DND-41 (cell line): ENCODE data around the gene NRG3.

Source experiments
- ATAC-seq: fragments of 200-7000 bp; cut with Tn5 transposase; 3 replicates; pipeline ENCODE4 v1.9.1; 2021; ENCODE audit warnings: low read depth; ENCODE audit not compliant: insufficient read depth
- DNase-seq: peaks from one replicate; pipeline ENCODE4 v3.0.0-alpha.2; 2020
- H2AFZ ChIP-seq: 2 replicates; pipeline ENCODE4 v1.6.0; 2012; ENCODE audit warnings: low read depth, low read length
- H3K27ac ChIP-seq: 2 replicates; pipeline ENCODE4 v1.5.1; 2012; ENCODE audit warnings: low read length, inconsistent platforms
- H3K27me3 ChIP-seq: fragments of 200-600 bp; sonication (generic); 2 replicates; pipeline ENCODE4 v1.6.0; 2012; ENCODE audit warnings: low read length, mild to moderate bottlenecking, inconsistent platforms; ENCODE audit not compliant: insufficient read depth, poor library complexity
- H3K36me3 ChIP-seq: 2 replicates; pipeline ENCODE4 v1.5.1; 2012; ENCODE audit warnings: low read length, inconsistent platforms; ENCODE audit not compliant: insufficient read depth
- H3K4me1 ChIP-seq: 2 replicates; pipeline ENCODE4 v1.5.1; 2012; ENCODE audit warnings: mild to moderate bottlenecking, low read length; ENCODE audit not compliant: insufficient read depth
- H3K4me2 ChIP-seq: 2 replicates; pipeline ENCODE4 v1.6.0; 2012; ENCODE audit warnings: mild to moderate bottlenecking, moderate library complexity, low read length, inconsistent platforms; ENCODE audit not compliant: insufficient read depth
- H3K4me3 ChIP-seq, 2 experiments: fragments of 200-600 bp in 1 of 2; shearing (Covaris generic) in 1 of 2; 2 replicates each; pipeline ENCODE4 v1.5.1; 2012 to 2016; ENCODE audit warnings: inconsistent platforms in 2 of 2, low read length in 2 of 2, mild to moderate bottlenecking in 2 of 2, low read depth in 1 of 2, moderate library complexity in 1 of 2
- H3K79me2 ChIP-seq: 2 replicates; pipeline ENCODE4 v1.6.0; 2012; ENCODE audit warnings: low read length, inconsistent platforms; ENCODE audit not compliant: insufficient read depth
- H3K9ac ChIP-seq: 2 replicates; pipeline ENCODE4 v1.6.0; 2012; ENCODE audit warnings: low read depth, mild to moderate bottlenecking, inconsistent platforms, low read length, moderate library complexity
- H3K9me3 ChIP-seq: 2 replicates; pipeline ENCODE4 v1.5.1; 2012; ENCODE audit warnings: low read length, moderate library complexity, mild to moderate bottlenecking, inconsistent platforms; ENCODE audit not compliant: insufficient read depth, severe bottlenecking
- H4K20me1 ChIP-seq: 2 replicates; pipeline ENCODE4 v1.6.0; 2012; ENCODE audit warnings: low read length; ENCODE audit not compliant: insufficient read depth
- CTCF ChIP-seq: IDR thresholded peaks from 2 replicates; pipeline ENCODE4 v1.5.1; 2012; ENCODE audit warnings: borderline replicate concordance, low read length, moderate library complexity, mild to moderate bottlenecking; ENCODE audit not compliant: poor library complexity, severe bottlenecking; ENCODE audit errors: extremely low read depth
- EZH2 ChIP-seq: IDR thresholded peaks from 3 replicates; pipeline ENCODE4 v1.6.1; 2012; ENCODE audit warnings: borderline replicate concordance, low read depth, mild to moderate bottlenecking, moderate library complexity, low read length, inconsistent platforms; ENCODE audit not compliant: severe bottlenecking

The NRG3 gene

GRCh38 chr10:82383350-82383749 lies 508.4 kb downstream of the NRG3 start:
- no peak for TF ChIP-seq CTCF
- no peak for TF ChIP-seq EZH2
- no peaks in the 10 kb centered on the region for H3K27me3 ChIP-seq
- no peaks in the 10 kb centered on the region for H3K9me3 ChIP-seq
- H3K27ac ChIP-seq = no peak overlapping the region
- no peak overlapping the region for H3K4me3 ChIP-seq
- no peak overlapping the region for H3K9ac ChIP-seq
- H2AFZ ChIP-seq = no peak overlapping the region
- H3K36me3 ChIP-seq = no peaks in the 10 kb centered on the region
- no peak for ATAC-seq
- no peaks in the 10 kb centered on the region for H3K79me2 ChIP-seq
- no peaks in the 10 kb centered on the region for H3K4me1 ChIP-seq
- no peak for DNase-seq
- no peak overlapping the region for H3K4me2 ChIP-seq
- no peaks in the 10 kb centered on the region for H4K20me1 ChIP-seq

- H3K27ac ChIP-seq = no peak overlapping the region
- H3K4me1 ChIP-seq = no peaks in the 10 kb centered on the region
- TF ChIP-seq EZH2 = no peak
- no peak for TF ChIP-seq CTCF
These were observed 516.1 kb downstream of the NRG3 start for GRCh38 chr10:82390866-82391658.

GRCh38 chr10:82391971-82392370 lies 517.0 kb downstream of the NRG3 start:
- no peak overlapping the region for H2AFZ ChIP-seq
- H3K27me3 ChIP-seq = no peaks in the 10 kb centered on the region
- ATAC-seq (no peak), DNase-seq (no peak)
- no peaks in the 10 kb centered on the region for H3K9me3 ChIP-seq
- H3K79me2 ChIP-seq = no peaks in the 10 kb centered on the region
- TF ChIP-seq EZH2 = no peak
- TF ChIP-seq CTCF = no peak
- no peak overlapping the region for H3K4me2 ChIP-seq
- no peak overlapping the region for H3K9ac ChIP-seq
- no peaks in the 10 kb centered on the region for H3K36me3 ChIP-seq
- H3K4me3 ChIP-seq = no peak overlapping the region
- H3K4me1 ChIP-seq = no peaks in the 10 kb centered on the region
- no peak overlapping the region for H3K27ac ChIP-seq
- no peaks in the 10 kb centered on the region for H4K20me1 ChIP-seq

More at GRCh38 chr10:82390866-82391658, 516.1 kb downstream of the NRG3 start:
- no peaks in the 10 kb centered on the region for H3K27me3 ChIP-seq
- no peak overlapping the region for H3K4me3 ChIP-seq
- H3K9me3 ChIP-seq = no peaks in the 10 kb centered on the region
- ATAC-seq (no peak), DNase-seq (no peak)
- H3K79me2 ChIP-seq = no peaks in the 10 kb centered on the region
- H3K9ac ChIP-seq = no peak overlapping the region
- H2AFZ ChIP-seq = no peak overlapping the region
- H3K36me3 ChIP-seq = no peaks in the 10 kb centered on the region
- no peak overlapping the region for H3K4me2 ChIP-seq
- H4K20me1 ChIP-seq = no peaks in the 10 kb centered on the region
